Natural killer cell (primary cell): ENCODE measurements around the gene SELENOO. TPM values are rescaled to one million over a fixed set of nuclear protein-coding genes. Genes with fewer than 3 reads are reported as not detected.

Experiments
- ATAC-seq, 3 donors: fragments of 150-1000 bp in 2 of 3; fragments of 200-7000 bp in 1 of 3; cut with Tn5 transposase; 1 replicate in 1 of 3; 2 replicates in 2 of 3; pipeline ENCODE4 v1.10.0; 2021; ENCODE audit warnings: mild to moderate bottlenecking in 2 of 3, moderate library complexity in 2 of 3
- DNase-seq, 2 donors: peaks; one replicate each; pipeline versions ENCODE4 v3.0.0 to v3.0.0-alpha.2; 2013 to 2021; ENCODE audit warnings: mixed read lengths in 1 of 2
- H3K27ac ChIP-seq: one replicate; pipeline ENCODE4 v1.5.1; 2013; ENCODE audit warnings: mild to moderate bottlenecking, low read length
- H3K27me3 ChIP-seq: one replicate; pipeline ENCODE4 v1.6.1; 2013; ENCODE audit warnings: low read length; ENCODE audit not compliant: control insufficient read depth, insufficient read depth
- H3K36me3 ChIP-seq: one replicate; pipeline ENCODE4 v1.6.1; 2013; ENCODE audit warnings: low read length; ENCODE audit not compliant: control insufficient read depth, insufficient read depth
- H3K4me1 ChIP-seq: one replicate; pipeline ENCODE4 v1.6.1; 2013; ENCODE audit warnings: low read length; ENCODE audit not compliant: control insufficient read depth, insufficient read depth
- H3K4me3 ChIP-seq: one replicate; pipeline ENCODE4 v1.5.1; 2013; ENCODE audit warnings: low read length
- H3K9me3 ChIP-seq: one replicate; pipeline ENCODE4 v1.6.1; 2013; ENCODE audit warnings: low read length; ENCODE audit not compliant: control insufficient read depth, insufficient read depth
- H3K27ac Mint-ChIP-seq, 2 donors: one replicate each; pipeline ENCODE4 v1.8.0; 2022; ENCODE audit warnings: mild to moderate bottlenecking in 2 of 2, mixed read lengths in 2 of 2, moderate library complexity in 1 of 2
- H3K27me3 Mint-ChIP-seq, 2 donors: one replicate each; pipeline ENCODE4 v1.8.0; 2022; ENCODE audit warnings: low read depth in 2 of 2, mixed read lengths in 2 of 2
- H3K36me3 Mint-ChIP-seq: one replicate; pipeline ENCODE4 v1.8.0; 2022; ENCODE audit warnings: mixed read lengths
- H3K4me1 Mint-ChIP-seq, 2 donors: one replicate each; pipeline ENCODE4 v1.8.0; 2022; ENCODE audit warnings: mixed read lengths in 2 of 2
- H3K4me3 Mint-ChIP-seq: one replicate; pipeline ENCODE4 v1.8.0; 2022; ENCODE audit warnings: mild to moderate bottlenecking, moderate library complexity, mixed read lengths
- H3K9me3 Mint-ChIP-seq, 2 donors: one replicate each; pipeline ENCODE4 v1.8.0; 2022; ENCODE audit warnings: mixed read lengths in 2 of 2
- CTCF ChIP-seq: fragments of 200-600 bp; IDR thresholded peaks from one replicate; pipeline ENCODE4 v1.8.0; 2022; ENCODE audit warnings: antibody characterized with exemption
- WGBS: methylation state at CpG from one replicate; pipeline ENCODE4 v1.1.7; 2013; ENCODE audit warnings: missing lambda C conversion rate; ENCODE audit not compliant: insufficient coverage; 5-methylcytosine and 5-hydroxymethylcytosine counted together
- intact Hi-C: fragments of 100-400 bp; cut with micrococcal nuclease; formaldehyde crosslinking; loops from one replicate; pipeline ENCODE4 v1.14.2; 2022
- total RNA-seq, 4 donors: library from RNA; stranded (reverse); fragments of 120-200 nt in 1 of 4; gene quantifications; one replicate each; pipeline versions ENCODE4 v1.2.3 to v1.2.4, GENCODE V29; 2013 to 2022

SELENOO gene
- total RNA-seq, 3 donors from 2014 or later (not counting 1 experiment from before 2014, with no cell fraction given) = 37.3 to 45.2 (median 37.6) TPM

- intact Hi-C loops = no loop called here
- Histone ChIP-seq H3K4me1 (no peaks in the 10 kb centered on the region), H3K9me3 (no peaks in the 10 kb centered on the region), H3K36me3 (peaks cover 62% of the 10 kb centered on the region), H3K4me3 (no peak overlapping the region), H3K27me3 (no peaks in the 10 kb centered on the region), H3K27ac (no peak overlapping the region)
- no peaks in the 10 kb centered on the region for H3K9me3 Mint-ChIP-seq
- DNase-seq (no peak), ATAC-seq (no peak)
- no peaks in the 10 kb centered on the region for H3K36me3 Mint-ChIP-seq
- TF ChIP-seq CTCF = no peak
- peak overlapping the region; percentile 44 to 64 for H3K27ac Mint-ChIP-seq
- no peaks in the 10 kb centered on the region for H3K27me3 Mint-ChIP-seq
- H3K4me3 Mint-ChIP-seq = no peak overlapping the region
- WGBS = 94% methylated on average over 13 of the region's 17 CpGs
- peaks cover 5 to 6% of the 10 kb centered on the region in 2 donors for H3K4me1 Mint-ChIP-seq
Measured at GRCh38 chr22:50215297-50216054, 14.7 kb downstream of the SELENOO start.

GRCh38 chr22:50216055-50216683 is 15.4 kb downstream of the SELENOO start:
- ATAC-seq = no peak
- H3K9me3 ChIP-seq = no peaks in the 10 kb centered on the region
- intact Hi-C loops = no loop called here
- H3K4me1 ChIP-seq = no peaks in the 10 kb centered on the region
- no peak for TF ChIP-seq CTCF
- H3K27me3 Mint-ChIP-seq = no peaks in the 10 kb centered on the region
- no peaks in the 10 kb centered on the region for H3K9me3 Mint-ChIP-seq
- no peaks in the 10 kb centered on the region for H3K36me3 Mint-ChIP-seq
- H3K4me1 Mint-ChIP-seq = peaks cover 5 to 6% of the 10 kb centered on the region in 2 donors
- H3K4me3 ChIP-seq = no peak overlapping the region
- H3K4me3 Mint-ChIP-seq = no peak overlapping the region
- no peaks in the 10 kb centered on the region for H3K27me3 ChIP-seq
- no peak overlapping the region for H3K27ac ChIP-seq
- H3K27ac Mint-ChIP-seq = no peak overlapping the region
- 93% methylated on average over 15 of the region's 15 CpGs for WGBS
- H3K36me3 ChIP-seq = peaks cover 61% of the 10 kb centered on the region
- no peak for DNase-seq

GRCh38 chr22:50216684-50217520 is 16.1 kb downstream of the SELENOO start:
- Mint-ChIP-seq H3K9me3 (no peaks in the 10 kb centered on the region), H3K27me3 (no peaks in the 10 kb centered on the region), H3K36me3 (no peaks in the 10 kb centered on the region), H3K4me3 (no peak overlapping the region), H3K27ac (no peak overlapping the region), H3K4me1 (peaks cover 5 to 6% of the 10 kb centered on the region in 2 donors)
- no peak for DNase-seq
- no peaks in the 10 kb centered on the region for H3K9me3 ChIP-seq
- intact Hi-C loops = no loop called here
- peaks cover 65% of the 10 kb centered on the region for H3K36me3 ChIP-seq
- no peak for ATAC-seq
- no peak for TF ChIP-seq CTCF
- no peak overlapping the region for H3K27ac ChIP-seq
- WGBS = 97% methylated on average over 57 of the region's 57 CpGs
- H3K4me1 ChIP-seq = no peaks in the 10 kb centered on the region
- no peaks in the 10 kb centered on the region for H3K27me3 ChIP-seq
- H3K4me3 ChIP-seq = no peak overlapping the region
